Activated CD4-positive, alpha-beta memory T cell treated with anti-CD3 and anti-CD28 coated beads for 36 hours (primary cell): ENCODE data around the gene PES1. TPM values are rescaled to one million over a fixed set of nuclear protein-coding genes. Genes with fewer than 3 reads are reported as not detected.
"Not testable (repeated sequence)": the region's sequence is repeated elsewhere in the genome, so short reads cannot be mapped to it uniquely, and the experiment has no call there.

ENCODE experiments used
- CTCF ChIA-PET: fragments of 350-600 bp; sonication (Branson Sonifier 250); formaldehyde crosslinking; loops from one replicate; lab custom pipeline; 2021; ENCODE audit warnings: antibody characterized with exemption, inconsistent platforms; lab: Charles Lee
- POLR2A ChIA-PET: fragments of 350-600 bp; sonication (Branson Sonifier 250); formaldehyde crosslinking; loops from one replicate; lab custom pipeline; 2021; ENCODE audit warnings: antibody characterized with exemption; lab: Charles Lee
- DNase-seq: peaks from one replicate; pipeline ENCODE4 v3.0.0-alpha.2; 2020
- H3K27ac Mint-ChIP-seq: one replicate; pipeline ENCODE4 v1.8.0; 2021; ENCODE audit warnings: mixed read lengths
- H3K27me3 Mint-ChIP-seq: one replicate; pipeline ENCODE4 v1.8.0; 2021; ENCODE audit warnings: mixed read lengths
- H3K36me3 Mint-ChIP-seq: one replicate; pipeline ENCODE4 v1.8.0; 2021; ENCODE audit warnings: mixed read lengths
- H3K4me1 Mint-ChIP-seq: one replicate; pipeline ENCODE4 v1.8.0; 2021; ENCODE audit warnings: low read depth, mixed read lengths
- H3K4me3 Mint-ChIP-seq: one replicate; pipeline ENCODE4 v1.8.0; 2021; ENCODE audit warnings: mild to moderate bottlenecking, mixed read lengths
- H3K9me3 Mint-ChIP-seq: one replicate; pipeline ENCODE4 v1.8.0; 2021; ENCODE audit warnings: mixed read lengths
- intact Hi-C: fragments of 100-400 bp; cut with micrococcal nuclease; formaldehyde crosslinking; loops from one replicate; pipeline ENCODE4 v1.15.1; 2023
- total RNA-seq, 2 experiments: library from RNA; stranded (reverse); gene quantifications; one replicate each; pipeline ENCODE4 v1.2.3, GENCODE V29; 2021

Gene PES1
- total RNA-seq, 2 experiments from 2014 or later, result 99.3 to 99.6 TPM

DNA sequence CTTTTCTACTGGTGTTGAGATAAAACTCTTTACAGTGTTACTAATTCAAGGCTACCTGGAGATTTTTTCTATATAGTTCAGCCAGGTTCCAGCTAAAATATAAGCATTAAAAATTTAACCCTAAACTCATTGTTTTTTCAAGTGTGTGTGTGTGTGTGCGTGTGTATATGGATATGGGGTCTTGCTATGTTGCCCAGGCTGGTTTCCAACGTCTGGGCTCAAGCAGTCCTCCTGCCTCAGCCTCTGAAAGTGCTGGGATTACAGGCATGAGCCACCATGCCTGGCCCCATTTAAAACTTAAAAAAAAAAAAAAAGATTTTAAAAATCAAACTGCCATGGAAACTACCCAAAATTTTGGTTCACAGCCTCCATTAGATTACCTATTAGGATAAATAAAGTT lies 4.5 kb upstream of the PES1 start:
- H3K36me3 Mint-ChIP-seq, result no peaks in the 10 kb centered on the region
- H3K4me1 Mint-ChIP-seq, result no peaks in the 10 kb centered on the region
- POLR2A ChIA-PET, result interaction anchor here (1.0 kb wide), 1 partner anchor 10 kb away, joined by 3 read pairs; no protein-coding TSS in a partner anchor
- DNase-seq, result no peak
- intact Hi-C loops, result no loop called here
- no peak overlapping the region for H3K4me3 Mint-ChIP-seq
- peaks cover 7% of the 10 kb centered on the region for H3K27me3 Mint-ChIP-seq
- H3K27ac Mint-ChIP-seq, result no peak overlapping the region
- H3K9me3 Mint-ChIP-seq, result no peaks in the 10 kb centered on the region
- CTCF ChIA-PET, result interaction anchor here (5.9 kb wide), 1 partner anchor 10 kb away, joined by 33 read pairs; the partner anchor contains the start of gene TCN2

DNA sequence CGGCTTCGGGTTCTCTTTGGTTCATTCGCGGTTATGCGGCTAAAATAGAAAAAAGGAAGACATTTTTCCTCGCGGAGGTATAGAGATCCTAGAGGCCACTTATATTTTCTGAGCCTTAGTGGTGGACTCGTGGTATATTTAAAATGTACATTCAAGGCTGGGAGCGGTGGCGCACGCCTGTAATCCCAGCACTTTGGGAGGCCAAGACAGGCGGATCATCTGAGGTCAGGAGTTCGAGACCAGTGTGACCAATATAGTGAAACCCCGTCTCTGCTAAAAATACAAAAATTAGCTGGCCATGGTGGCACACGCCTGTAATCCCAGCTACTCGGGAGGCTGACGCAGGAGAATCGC lies 627 bp upstream of the PES1 start:
- not testable (repeated sequence) for H3K4me3 Mint-ChIP-seq, H3K27me3 Mint-ChIP-seq, H3K4me1 Mint-ChIP-seq, H3K9me3 Mint-ChIP-seq, DNase-seq, H3K27ac Mint-ChIP-seq
- POLR2A ChIA-PET, result interaction anchor here (1.4 to 1.5 kb wide), 2 partner anchors 10 to 376 kb away, joined by 3 to 4 read pairs; partner anchors contain the start of genes MORC2 and TUG1
- CTCF ChIA-PET, result interaction anchor here (1.2 to 5.9 kb wide), 4 partner anchors 9 to 163 kb away, joined by 4 to 33 read pairs (median 9); partner anchors contain the start of genes SLC35E4 and TCN2
- intact Hi-C loops, result loop anchor here (1.0 to 5.0 kb wide), 3 partner anchors 42 to 490 kb away; partner anchors contain the start of genes SMTN and TUG1
- H3K36me3 Mint-ChIP-seq, result peaks cover 18% of the 10 kb centered on the region

DNA sequence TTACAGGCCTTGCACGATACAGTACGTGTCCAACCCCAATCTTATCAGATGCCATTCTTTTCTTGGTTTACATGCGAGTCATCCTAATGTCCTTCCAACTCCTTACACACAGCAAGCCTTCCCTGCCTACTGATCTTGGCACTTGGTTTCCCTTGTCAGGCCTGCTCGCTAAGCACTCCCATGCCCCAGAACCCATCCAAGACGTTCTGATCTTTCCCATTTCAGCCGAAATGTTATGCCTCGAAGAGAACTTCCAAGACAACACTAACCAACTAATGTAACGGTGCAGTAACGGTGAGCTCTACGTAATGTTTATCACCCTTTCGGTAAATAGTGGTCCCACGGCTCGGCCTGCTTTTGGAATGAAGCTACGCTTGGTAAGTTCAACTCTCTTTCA lies 521 bp downstream of the PES1 start:
- H3K4me3 Mint-ChIP-seq, result no peak overlapping the region
- peaks cover 7% of the 10 kb centered on the region for H3K27me3 Mint-ChIP-seq
- H3K9me3 Mint-ChIP-seq, result no peaks in the 10 kb centered on the region
- POLR2A ChIA-PET, result interaction anchor here (0.5 to 1.7 kb wide), 5 partner anchors 11 to 378 kb away, joined by 3 to 6 read pairs (median 4); partner anchors contain the start of genes MORC2 and TUG1
- H3K4me1 Mint-ChIP-seq, result peaks cover 4% of the 10 kb centered on the region
- peaks cover 28% of the 10 kb centered on the region for H3K36me3 Mint-ChIP-seq
- CTCF ChIA-PET, result interaction anchor here (0.7 to 5.9 kb wide), 6 partner anchors 11 to 718 kb away, joined by 3 to 33 read pairs (median 6); partner anchors contain the start of genes SLC35E4 and TCN2
- H3K27ac Mint-ChIP-seq, result no peak overlapping the region
- intact Hi-C loops, result loop anchor here (1.0 to 5.0 kb wide), 3 partner anchors 14 to 491 kb away; partner anchors contain the start of gene SMTN
- no peak for DNase-seq

DNA sequence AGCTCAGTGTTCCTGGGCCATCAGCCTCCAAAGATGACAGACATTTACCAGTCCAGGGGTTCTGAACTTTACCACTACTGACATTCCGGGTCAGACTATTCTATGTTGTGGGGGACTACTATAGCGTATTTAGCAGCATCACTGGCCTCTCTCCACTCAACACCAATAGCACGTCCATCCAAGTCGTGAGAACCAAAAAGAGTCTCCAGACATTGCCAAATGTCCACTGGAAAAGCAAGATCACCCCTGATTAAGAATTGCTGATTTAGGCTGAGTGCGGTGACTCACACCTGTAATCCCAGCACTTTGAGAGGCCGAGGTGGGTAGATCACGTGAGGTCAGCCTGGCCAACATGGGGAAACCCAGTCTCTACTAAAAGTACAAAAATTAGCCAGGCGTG lies 5.3 kb downstream of the PES1 start:
- intact Hi-C loops, result no loop called here
- H3K4me3 Mint-ChIP-seq, result no peak overlapping the region
- peaks cover 59% of the 10 kb centered on the region for H3K36me3 Mint-ChIP-seq
- H3K9me3 Mint-ChIP-seq, result no peaks in the 10 kb centered on the region
- H3K27me3 Mint-ChIP-seq, result no peaks in the 10 kb centered on the region
- DNase-seq, result no peak
- H3K27ac Mint-ChIP-seq, result no peak overlapping the region
- CTCF ChIA-PET, result no interaction called here
- POLR2A ChIA-PET, result interaction anchor here (1.4 kb wide), 1 partner anchor 20 kb away, joined by 3 read pairs; no protein-coding TSS in a partner anchor
- H3K4me1 Mint-ChIP-seq, result peaks cover 4% of the 10 kb centered on the region

DNA sequence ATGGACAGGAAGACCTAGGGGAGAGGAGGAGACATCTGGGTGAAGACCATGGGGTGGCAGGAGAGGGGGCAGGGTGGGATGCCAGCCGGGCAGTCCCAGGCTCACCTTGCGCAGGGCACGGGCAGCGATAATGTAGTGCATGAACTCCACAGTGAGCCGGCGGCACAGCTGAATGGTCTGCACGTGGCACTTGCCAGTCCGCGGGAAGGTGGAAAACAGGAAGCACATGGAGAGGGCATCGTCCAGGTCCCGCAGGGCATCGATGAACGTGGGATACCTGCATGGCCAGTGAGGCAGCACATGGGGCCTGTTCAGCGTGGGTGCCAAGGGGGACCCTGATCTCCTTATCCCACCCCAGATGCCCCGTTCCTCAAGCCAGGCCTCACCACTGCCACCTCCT lies 7.3 kb downstream of the PES1 start:
- no peaks in the 10 kb centered on the region for H3K27me3 Mint-ChIP-seq
- ChIA-PET POLR2A (no interaction called here), CTCF (no interaction called here)
- H3K9me3 Mint-ChIP-seq, result no peaks in the 10 kb centered on the region
- peaks cover 4% of the 10 kb centered on the region for H3K4me1 Mint-ChIP-seq
- no peak overlapping the region for H3K4me3 Mint-ChIP-seq
- H3K27ac Mint-ChIP-seq, result no peak overlapping the region
- intact Hi-C loops, result no loop called here
- H3K36me3 Mint-ChIP-seq, result peaks cover 75% of the 10 kb centered on the region
- no peak for DNase-seq

DNA sequence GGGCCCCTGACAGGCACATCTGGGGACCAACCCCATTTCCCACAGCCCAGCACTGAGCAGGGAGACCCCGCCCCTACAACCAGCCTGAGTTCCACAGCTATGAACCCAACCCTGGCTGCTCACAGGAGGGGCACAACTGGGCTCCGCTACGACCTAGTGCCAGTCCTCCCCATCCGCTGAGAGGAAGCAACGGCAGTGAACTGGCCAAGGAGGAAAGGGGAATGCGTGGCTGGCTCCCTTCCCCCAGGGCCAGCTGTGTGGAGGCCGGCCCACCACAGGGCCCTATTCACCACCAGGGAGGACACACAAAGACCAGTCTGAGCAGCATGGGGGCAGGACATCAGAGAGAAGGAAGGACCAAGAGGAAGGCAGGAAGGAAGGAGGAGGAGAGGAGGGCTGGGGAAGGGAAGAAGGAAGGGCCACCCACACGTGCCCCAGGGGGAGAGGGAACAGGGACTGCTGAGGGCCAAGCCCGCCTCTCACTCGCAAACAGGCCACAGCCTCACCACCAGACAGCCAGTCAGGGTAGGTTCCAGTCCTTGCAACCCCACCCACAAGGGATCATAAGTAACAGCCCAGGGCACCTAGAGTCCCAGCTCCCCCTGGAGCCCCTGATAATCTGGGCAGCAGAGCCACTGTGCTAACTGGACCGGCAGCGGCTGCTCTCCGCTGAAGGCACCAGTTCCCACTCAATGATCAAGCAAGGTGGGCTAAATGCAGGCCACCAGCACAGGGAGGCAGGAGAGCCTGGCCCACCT lies 8.7 kb downstream of the PES1 start:
- no peak overlapping the region for H3K27ac Mint-ChIP-seq
- H3K27me3 Mint-ChIP-seq, result no peaks in the 10 kb centered on the region
- ChIA-PET POLR2A (no interaction called here), CTCF (interaction anchor here (0.7 kb wide), 1 partner anchor 337 kb away, joined by 3 read pairs; no protein-coding TSS in a partner anchor)
- H3K9me3 Mint-ChIP-seq, result no peaks in the 10 kb centered on the region
- intact Hi-C loops, result no loop called here
- H3K36me3 Mint-ChIP-seq, result peaks cover 74% of the 10 kb centered on the region
- no peak overlapping the region for H3K4me3 Mint-ChIP-seq
- no peak for DNase-seq
- H3K4me1 Mint-ChIP-seq, result no peaks in the 10 kb centered on the region

DNA sequence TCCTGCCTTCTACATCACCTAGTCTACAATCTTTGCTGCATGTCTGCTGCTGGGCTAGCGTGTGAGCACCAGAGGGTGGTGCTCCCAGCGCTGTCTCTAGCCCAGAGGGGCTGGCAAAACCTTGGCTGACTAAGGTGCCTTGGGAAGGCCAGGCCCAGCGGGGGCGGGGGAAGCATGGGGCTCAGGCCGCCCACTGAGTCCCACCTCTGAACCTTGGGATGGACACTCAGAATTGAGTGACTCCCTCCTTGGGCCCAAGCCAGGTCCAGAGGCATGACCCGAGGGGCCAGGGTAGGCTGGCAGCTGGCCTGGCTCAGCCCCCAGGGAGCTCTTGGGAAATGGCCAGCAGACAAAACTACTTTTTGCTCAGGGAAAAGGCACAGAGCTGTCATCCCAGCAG lies 9.7 kb downstream of the PES1 start:
- H3K4me1 Mint-ChIP-seq, result no peaks in the 10 kb centered on the region
- H3K36me3 Mint-ChIP-seq, result peaks cover 76% of the 10 kb centered on the region
- no peak overlapping the region for H3K4me3 Mint-ChIP-seq
- no peaks in the 10 kb centered on the region for H3K9me3 Mint-ChIP-seq
- no peak overlapping the region for H3K27ac Mint-ChIP-seq
- ChIA-PET POLR2A (no interaction called here), CTCF (no interaction called here)
- H3K27me3 Mint-ChIP-seq, result no peaks in the 10 kb centered on the region
- DNase-seq, result no peak
- intact Hi-C loops, result no loop called here

DNA sequence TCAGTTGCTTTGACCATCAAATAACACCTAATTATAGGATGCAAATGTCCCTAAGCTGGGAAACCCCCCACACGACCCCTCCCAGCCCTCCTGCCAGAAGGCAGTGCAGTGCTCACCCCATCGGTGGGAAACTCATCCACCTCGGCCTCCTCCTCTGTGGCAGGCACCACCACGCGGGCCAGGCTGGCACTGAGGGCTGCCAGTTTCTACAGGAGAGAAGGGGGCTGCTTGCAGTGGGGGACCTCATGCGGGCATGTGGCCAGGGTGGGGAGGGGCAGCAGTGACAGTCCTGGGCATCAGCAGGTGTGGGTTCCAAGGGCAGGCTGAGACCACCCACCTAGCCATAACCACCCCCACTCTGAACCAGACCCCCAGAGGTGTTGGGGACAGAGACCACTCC lies 10.8 kb downstream of the PES1 start:
- Mint-ChIP-seq H3K27ac (no peak overlapping the region), H3K4me3 (no peak overlapping the region), H3K36me3 (peaks cover 75% of the 10 kb centered on the region), H3K27me3 (no peaks in the 10 kb centered on the region), H3K9me3 (no peaks in the 10 kb centered on the region), H3K4me1 (no peaks in the 10 kb centered on the region)
- ChIA-PET POLR2A (interaction anchor here (1.0 kb wide), 1 partner anchor 10 kb away, joined by 6 read pairs; the partner anchor contains the start of gene PES1), CTCF (interaction anchor here (1.9 kb wide), 1 partner anchor 21 kb away, joined by 5 read pairs; no protein-coding TSS in a partner anchor)
- DNase-seq, result no peak
- intact Hi-C loops, result no loop called here

DNA sequence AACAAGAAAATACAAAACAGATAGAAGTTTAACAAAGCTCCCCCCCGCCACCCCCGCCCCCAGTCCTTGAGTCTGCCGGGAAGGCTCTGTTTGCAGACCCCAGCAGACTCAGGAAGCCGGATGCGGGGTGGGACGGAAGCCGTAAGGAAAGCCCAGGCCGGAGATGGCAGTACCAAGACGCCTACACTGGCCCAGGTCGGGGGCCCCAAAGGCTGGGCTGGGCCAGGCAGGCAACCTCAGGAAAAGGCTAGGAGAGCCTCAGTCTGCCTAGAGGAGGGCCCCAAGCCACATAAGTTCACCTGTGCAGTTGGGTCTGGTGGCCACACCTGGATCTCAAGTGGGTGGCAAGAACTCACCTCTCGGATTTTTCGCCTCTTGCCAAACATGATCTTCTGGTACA lies 13.2 kb downstream of the PES1 start:
- POLR2A ChIA-PET, result no interaction called here
- H3K4me1 Mint-ChIP-seq, result peaks cover 3% of the 10 kb centered on the region

DNA sequence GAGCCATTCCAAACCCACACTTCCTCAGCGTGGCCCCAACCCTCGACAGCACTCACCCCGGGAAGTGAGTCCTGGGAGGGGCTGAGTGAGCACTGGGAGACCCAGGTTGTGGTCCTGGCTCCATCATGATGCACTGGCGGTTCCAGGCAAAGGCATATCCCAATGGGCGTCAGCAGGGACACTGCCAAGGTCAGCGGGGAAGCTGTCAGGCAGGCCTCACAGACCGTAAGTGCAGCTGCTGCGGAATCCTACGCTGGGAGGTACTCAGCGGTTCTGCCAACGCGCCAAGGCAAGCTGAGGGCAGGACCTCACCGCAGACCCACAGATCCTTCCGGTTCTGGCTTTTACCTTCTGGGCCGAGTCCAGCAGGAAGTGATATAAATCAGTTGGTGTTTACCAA lies 15.9 kb downstream of the PES1 start:
- DNase-seq, result no peak
- no peaks in the 10 kb centered on the region for H3K27me3 Mint-ChIP-seq
- H3K9me3 Mint-ChIP-seq, result no peaks in the 10 kb centered on the region
- POLR2A ChIA-PET, result no interaction called here
- H3K27ac Mint-ChIP-seq, result no peak overlapping the region
- peaks cover 3% of the 10 kb centered on the region for H3K4me1 Mint-ChIP-seq
- CTCF ChIA-PET, result no interaction called here
- H3K36me3 Mint-ChIP-seq, result peaks cover 51% of the 10 kb centered on the region
- intact Hi-C loops, result no loop called here
- no peak overlapping the region for H3K4me3 Mint-ChIP-seq

More for the DNA sequence above, 13.2 kb downstream of the PES1 start:
- Mint-ChIP-seq H3K27ac (no peak overlapping the region), H3K36me3 (peaks cover 65% of the 10 kb centered on the region), H3K4me3 (no peak overlapping the region), H3K27me3 (no peaks in the 10 kb centered on the region), H3K9me3 (no peaks in the 10 kb centered on the region)
- no peak for DNase-seq
- intact Hi-C loops, result no loop called here
- CTCF ChIA-PET, result no interaction called here

DNA sequence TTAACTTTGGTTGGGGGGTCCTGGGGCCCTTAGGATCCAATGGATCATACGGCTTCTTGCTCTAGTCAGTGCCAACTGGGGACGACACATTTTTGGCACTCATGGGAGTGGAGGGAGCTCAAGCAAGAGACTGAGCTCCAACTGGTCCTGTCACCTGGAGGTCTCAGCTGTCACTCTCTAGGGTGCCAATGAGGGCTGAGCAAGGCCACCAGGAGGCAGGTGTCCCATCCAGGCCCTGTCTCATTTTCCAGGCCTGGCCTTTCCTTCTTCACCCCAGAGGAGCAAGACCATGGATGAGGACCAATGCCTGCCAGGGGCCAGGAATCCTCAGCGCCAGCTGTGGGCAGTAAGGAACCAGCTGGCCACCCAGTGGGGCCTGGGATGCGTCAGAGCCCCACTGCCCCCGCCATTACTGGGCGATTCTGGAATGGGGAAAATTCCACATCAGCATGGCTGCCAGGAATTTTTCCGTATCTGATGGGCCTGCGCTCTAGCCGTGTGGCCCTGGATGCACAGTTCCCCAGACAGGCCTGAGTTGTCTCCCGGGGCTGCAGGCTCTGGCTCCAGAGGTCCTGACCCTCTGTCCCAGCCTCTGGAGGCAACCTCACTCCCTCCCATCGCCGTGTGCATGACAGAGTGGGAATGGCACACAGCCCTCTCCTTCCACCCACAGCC lies 16.6 kb downstream of the PES1 start:
- Mint-ChIP-seq H3K36me3 (peaks cover 44% of the 10 kb centered on the region), H3K4me1 (peaks cover 3% of the 10 kb centered on the region)
- POLR2A ChIA-PET, result no interaction called here

More for the DNA sequence above, 16.6 kb downstream of the PES1 start:
- DNase-seq, result no peak
- CTCF ChIA-PET, result no interaction called here
- Mint-ChIP-seq H3K4me3 (no peak overlapping the region), H3K27me3 (no peaks in the 10 kb centered on the region), H3K27ac (no peak overlapping the region), H3K9me3 (no peaks in the 10 kb centered on the region)
- intact Hi-C loops, result no loop called here
